Fibroblast of skin of back (primary cell): ENCODE measurements around the gene NBAS.
"Not testable (repeated sequence)": the region's sequence is repeated elsewhere in the genome, so short reads cannot be mapped to it uniquely, and the experiment has no call there.

ENCODE experiments used
- DNase-seq: peaks from one replicate; pipeline ENCODE4 v3.0.0-alpha.2; 2013

NBAS gene

GRCh38 chr2:15460112-15460620, 101.0 kb downstream of the NBAS start:
- DNase-seq, result no peak

- DNase-seq, result no peak
Measured at GRCh38 chr2:15458277-15458676, 102.9 kb downstream of the NBAS start.

- no peak for DNase-seq
Measured at GRCh38 chr2:15457868-15458267, 103.3 kb downstream of the NBAS start.

GRCh38 chr2:15456352-15456751, 104.8 kb downstream of the NBAS start:
- no peak for DNase-seq

- DNase-seq, result no peak
Measured at GRCh38 chr2:15450808-15451207, 110.3 kb downstream of the NBAS start.

GRCh38 chr2:15449556-15450236, 111.4 kb downstream of the NBAS start:
- no peak for DNase-seq

GRCh38 chr2:15448250-15448839, 112.8 kb downstream of the NBAS start:
- DNase-seq, result no peak

GRCh38 chr2:15447381-15447780, 113.8 kb downstream of the NBAS start:
- no peak for DNase-seq

GRCh38 chr2:15446961-15447360, 114.2 kb downstream of the NBAS start:
- no peak for DNase-seq

GRCh38 chr2:15445891-15446562, 115.1 kb downstream of the NBAS start:
- DNase-seq, result no peak

- not testable (repeated sequence) for DNase-seq
Measured at GRCh38 chr2:15439768-15440524, 121.2 kb downstream of the NBAS start.

- not testable (repeated sequence) for DNase-seq
Measured at GRCh38 chr2:15439366-15439765, 121.8 kb downstream of the NBAS start.

- DNase-seq, result no peak
Measured at GRCh38 chr2:15436195-15436594, 124.9 kb downstream of the NBAS start.

GRCh38 chr2:15435474-15435873, 125.7 kb downstream of the NBAS start:
- no peak for DNase-seq

GRCh38 chr2:15432642-15433256, 128.4 kb downstream of the NBAS start:
- DNase-seq, result no peak

GRCh38 chr2:15429032-15429431, 132.1 kb downstream of the NBAS start:
- DNase-seq, result no peak

GRCh38 chr2:15427987-15428386, 133.1 kb downstream of the NBAS start:
- DNase-seq, result no peak

- no peak for DNase-seq
Measured at GRCh38 chr2:15426606-15427005, 134.5 kb downstream of the NBAS start.

- DNase-seq, result no peak
Measured at GRCh38 chr2:15425712-15426111, 135.4 kb downstream of the NBAS start.

- DNase-seq, result no peak
Measured at GRCh38 chr2:15421753-15422152, 139.4 kb downstream of the NBAS start.

- no peak for DNase-seq
Measured at GRCh38 chr2:15415748-15416147, 145.4 kb downstream of the NBAS start.

GRCh38 chr2:15412779-15413178, 148.4 kb downstream of the NBAS start:
- DNase-seq, result no peak

GRCh38 chr2:15412309-15412708, 148.8 kb downstream of the NBAS start:
- no peak for DNase-seq
